Spinal cord (tissue), 10 donors: ENCODE measurements around the gene ALCAM. TPM values are rescaled to one million over a fixed set of nuclear protein-coding genes. Genes with fewer than 3 reads are reported as not detected.

ENCODE experiments used
- DNase-seq, 6 donors: peaks; one replicate each; pipeline versions ENCODE4 v3.0.0 to v3.0.0-alpha.2; 2013 to 2015; ENCODE audit warnings: low spot score in 6 of 6, low read depth in 4 of 6
- H3K27ac ChIP-seq: one replicate; pipeline ENCODE4 v1.5.1; 2013; ENCODE audit warnings: low read depth, low read length, control low read depth
- H3K27me3 ChIP-seq: one replicate; pipeline ENCODE4 v1.6.1; 2013; ENCODE audit warnings: low read length; ENCODE audit not compliant: control insufficient read depth, insufficient read depth
- H3K36me3 ChIP-seq: one replicate; pipeline ENCODE4 v1.6.1; 2013; ENCODE audit warnings: low read length; ENCODE audit not compliant: control insufficient read depth, insufficient read depth
- H3K4me1 ChIP-seq: one replicate; pipeline ENCODE4 v1.6.1; 2013; ENCODE audit warnings: low read length; ENCODE audit not compliant: control insufficient read depth, insufficient read depth
- H3K4me3 ChIP-seq: one replicate; pipeline ENCODE4 v1.5.1; 2013; ENCODE audit warnings: low read depth, low read length, control low read depth
- H3K9me3 ChIP-seq: one replicate; pipeline ENCODE4 v1.6.1; 2013; ENCODE audit warnings: low read length; ENCODE audit not compliant: control insufficient read depth, insufficient read depth
- WGBS: methylation state at CpG from one replicate; pipeline ENCODE4 v1.1.5; 2013; ENCODE audit warnings: missing lambda C conversion rate; ENCODE audit not compliant: insufficient coverage; 5-methylcytosine and 5-hydroxymethylcytosine counted together
- polyA plus RNA-seq, 2 donors: library from polyadenylated mRNA; unstranded; fragments of 120-200 nt; gene quantifications; one replicate each; pipeline ENCODE4 v1.2.1, GENCODE V29; 2013; ENCODE audit not compliant: insufficient read length in 2 of 2
- total RNA-seq, 2 donors: library from RNA; depleted of rRNA in 1 of 2; stranded (reverse); fragments of 120-200 nt in 1 of 2; fragments of >200 nt in 1 of 2; gene quantifications; one replicate each; pipeline versions ENCODE4 v1.2.3 to v1.2.4, GENCODE V29; 2013 to 2014
- donor health status: healthy.

Gene ALCAM
- total and polyA plus RNA-seq, 4 donors: 135 to 305 (median 214) TPM

- Histone ChIP-seq H3K4me1 (no peaks in the 10 kb centered on the region), H3K36me3 (no peaks in the 10 kb centered on the region), H3K27me3 (no peaks in the 10 kb centered on the region), H3K27ac (no peak overlapping the region), H3K4me3 (no peak overlapping the region), H3K9me3 (no peaks in the 10 kb centered on the region)
- no CpG with 5 or more reads among the region's 1 CpG for WGBS
- DNase-seq: peak in 1 of 6 donors; percentile 55
These were observed 175.7 kb downstream of the ALCAM start for GRCh38 chr3:105542282-105543019.

GRCh38 chr3:105545051-105545450, 178.3 kb downstream of the ALCAM start:
- DNase-seq: peak in 1 of 6 donors; percentile 44
- H3K27me3 ChIP-seq: no peaks in the 10 kb centered on the region
- no peaks in the 10 kb centered on the region for H3K4me1 ChIP-seq
- H3K36me3 ChIP-seq: peaks cover 3% of the 10 kb centered on the region
- no peak overlapping the region for H3K27ac ChIP-seq
- WGBS: no CpG with 5 or more reads among the region's 1 CpG
- H3K4me3 ChIP-seq: no peak overlapping the region
- H3K9me3 ChIP-seq: no peaks in the 10 kb centered on the region

- H3K36me3 ChIP-seq: peaks cover 7% of the 10 kb centered on the region
- no peaks in the 10 kb centered on the region for H3K9me3 ChIP-seq
- H3K4me1 ChIP-seq: no peaks in the 10 kb centered on the region
- H3K4me3 ChIP-seq: no peak overlapping the region
- no peaks in the 10 kb centered on the region for H3K27me3 ChIP-seq
- WGBS: 100% methylated on average over 1 of the region's 3 CpGs
- DNase-seq: no peak
- no peak overlapping the region for H3K27ac ChIP-seq
These were observed 187.1 kb downstream of the ALCAM start for GRCh38 chr3:105553851-105554250.

- Histone ChIP-seq H3K4me1 (no peaks in the 10 kb centered on the region), H3K27me3 (no peaks in the 10 kb centered on the region), H3K27ac (no peak overlapping the region), H3K4me3 (no peak overlapping the region), H3K36me3 (peaks cover 7% of the 10 kb centered on the region), H3K9me3 (no peaks in the 10 kb centered on the region)
- WGBS: no CpG with 5 or more reads among the region's 2 CpGs
- no peak for DNase-seq
These were observed 188.5 kb downstream of the ALCAM start for GRCh38 chr3:105555206-105555605.

GRCh38 chr3:105559856-105560255, 193.1 kb downstream of the ALCAM start:
- Histone ChIP-seq H3K27ac (no peak overlapping the region), H3K9me3 (no peaks in the 10 kb centered on the region), H3K4me3 (no peak overlapping the region), H3K36me3 (no peaks in the 10 kb centered on the region), H3K27me3 (no peaks in the 10 kb centered on the region), H3K4me1 (no peaks in the 10 kb centered on the region)
- DNase-seq: no peak
- WGBS: no CpG with 5 or more reads among the region's 1 CpG

GRCh38 chr3:105561876-105562275, 195.2 kb downstream of the ALCAM start:
- no peak for DNase-seq
- no peak overlapping the region for H3K4me3 ChIP-seq
- no peak overlapping the region for H3K27ac ChIP-seq
- no peaks in the 10 kb centered on the region for H3K36me3 ChIP-seq
- no peaks in the 10 kb centered on the region for H3K27me3 ChIP-seq
- 50% methylated on average over 1 of the region's 1 CpG for WGBS
- no peaks in the 10 kb centered on the region for H3K4me1 ChIP-seq
- no peaks in the 10 kb centered on the region for H3K9me3 ChIP-seq

- H3K27ac ChIP-seq: no peak overlapping the region
These were observed 198.0 kb downstream of the ALCAM start for GRCh38 chr3:105564546-105565288.

GRCh38 chr3:105571005-105571404, 204.3 kb downstream of the ALCAM start:
- 93% methylated on average over 3 of the region's 5 CpGs for WGBS

More at GRCh38 chr3:105564546-105565288, 198.0 kb downstream of the ALCAM start:
- no peaks in the 10 kb centered on the region for H3K9me3 ChIP-seq
- H3K27me3 ChIP-seq: no peaks in the 10 kb centered on the region
- no peaks in the 10 kb centered on the region for H3K4me1 ChIP-seq
- no peak overlapping the region for H3K4me3 ChIP-seq
- no peaks in the 10 kb centered on the region for H3K36me3 ChIP-seq
- no peak for DNase-seq
- 85% methylated on average over 6 of the region's 6 CpGs for WGBS

GRCh38 chr3:105572501-105572900, 205.8 kb downstream of the ALCAM start:
- no peak for DNase-seq
- Histone ChIP-seq H3K27me3 (no peaks in the 10 kb centered on the region), H3K4me3 (no peak overlapping the region), H3K27ac (no peak overlapping the region), H3K36me3 (peaks cover 4% of the 10 kb centered on the region), H3K4me1 (no peaks in the 10 kb centered on the region), H3K9me3 (no peaks in the 10 kb centered on the region)
- 95% methylated on average over 3 of the region's 6 CpGs for WGBS

More at GRCh38 chr3:105571005-105571404, 204.3 kb downstream of the ALCAM start:
- no peak overlapping the region for H3K4me3 ChIP-seq
- H3K4me1 ChIP-seq: no peaks in the 10 kb centered on the region
- H3K27me3 ChIP-seq: no peaks in the 10 kb centered on the region
- no peak overlapping the region for H3K27ac ChIP-seq
- DNase-seq: no peak
- H3K36me3 ChIP-seq: peaks cover 4% of the 10 kb centered on the region
- no peaks in the 10 kb centered on the region for H3K9me3 ChIP-seq

GRCh38 chr3:105579439-105579838, 212.7 kb downstream of the ALCAM start:
- no peak overlapping the region for H3K27ac ChIP-seq
- DNase-seq: no peak
- no peaks in the 10 kb centered on the region for H3K4me1 ChIP-seq
- H3K27me3 ChIP-seq: no peaks in the 10 kb centered on the region
- no peaks in the 10 kb centered on the region for H3K9me3 ChIP-seq
- 100% methylated on average over 1 of the region's 1 CpG for WGBS
- H3K36me3 ChIP-seq: no peaks in the 10 kb centered on the region
- H3K4me3 ChIP-seq: no peak overlapping the region
